CD14-positive monocyte (primary cell): ENCODE measurements around the gene SCG5. TPM values are rescaled to one million over a fixed set of nuclear protein-coding genes. Genes with fewer than 3 reads are reported as not detected.

Source experiments
- DNase-seq, 3 donors: peaks; one replicate each; pipeline ENCODE4 v3.0.0-alpha.2; 2011 to 2022
- H2AFZ ChIP-seq: 2 replicates; pipeline ENCODE4 v1.6.0; 2012; ENCODE audit warnings: mild to moderate bottlenecking, low read depth, low read length, inconsistent platforms; ENCODE audit not compliant: insufficient read depth, poor library complexity, severe bottlenecking
- H3K27ac ChIP-seq, 2 donors: 1 replicate in 1 of 2; 2 replicates in 1 of 2; pipeline ENCODE4 v1.5.1; 2012 to 2013; ENCODE audit warnings: low read length in 2 of 2, control low read depth in 1 of 2, inconsistent platforms in 1 of 2, low read depth in 1 of 2, mild to moderate bottlenecking in 1 of 2
- H3K27me3 ChIP-seq, 2 donors: one replicate each; pipeline versions ENCODE4 v1.6.0 to v1.6.1; 2011 to 2013; ENCODE audit warnings: low read length in 2 of 2; ENCODE audit not compliant: control insufficient read depth in 2 of 2, insufficient read depth in 2 of 2
- H3K36me3 ChIP-seq, 2 donors: replicated peaks in 1 of 2; 1 replicate in 1 of 2; 2 replicates in 1 of 2; pipeline versions ENCODE4 v1.5.1 to v1.6.1; 2012 to 2013; ENCODE audit warnings: low read length in 2 of 2, control low read depth in 1 of 2, inconsistent platforms in 1 of 2, mild to moderate bottlenecking in 1 of 2; ENCODE audit not compliant: insufficient read depth in 2 of 2, control insufficient read depth in 1 of 2
- H3K4me1 ChIP-seq, 2 donors: 1 replicate in 1 of 2; 2 replicates in 1 of 2; pipeline versions ENCODE4 v1.5.1 to v1.6.1; 2012 to 2013; ENCODE audit warnings: low read length in 2 of 2, control low read depth in 1 of 2, inconsistent platforms in 1 of 2, mild to moderate bottlenecking in 1 of 2, moderate library complexity in 1 of 2; ENCODE audit not compliant: insufficient read depth in 2 of 2, control insufficient read depth in 1 of 2
- H3K4me2 ChIP-seq: replicated peaks from 2 replicates; pipeline ENCODE3; 2012; ENCODE audit warnings: low read length, moderate library complexity, mild to moderate bottlenecking; ENCODE audit not compliant: poor library complexity, severe bottlenecking; ENCODE audit errors: extremely low read depth
- H3K4me3 ChIP-seq, 3 experiments: fragments of 200-600 bp in 1 of 3; sonication (generic) in 1 of 3; replicated peaks in 1 of 3; 1 replicate in 2 of 3; 2 replicates in 1 of 3; pipeline ENCODE4 v1.5.1; 2011 to 2013; ENCODE audit warnings: low read length in 3 of 3, mild to moderate bottlenecking in 3 of 3, control low read depth in 2 of 3, low read depth in 2 of 3, inconsistent platforms in 1 of 3, moderate library complexity in 1 of 3
- H3K79me2 ChIP-seq: 2 replicates; pipeline ENCODE4 v1.6.0; 2012; ENCODE audit warnings: mild to moderate bottlenecking, control low read depth, inconsistent platforms, low read length, moderate library complexity; ENCODE audit not compliant: insufficient read depth
- H3K9ac ChIP-seq: 2 replicates; pipeline ENCODE4 v1.6.0; 2017; ENCODE audit warnings: low read length, mild to moderate bottlenecking; ENCODE audit not compliant: insufficient read depth, poor library complexity, severe bottlenecking
- H3K9me3 ChIP-seq, 2 donors: replicated peaks in 1 of 2; 1 replicate in 1 of 2; 2 replicates in 1 of 2; pipeline versions ENCODE4 v1.5.1 to v1.6.1; 2012 to 2013; ENCODE audit warnings: low read length in 2 of 2, control low read depth in 1 of 2; ENCODE audit not compliant: control insufficient read depth in 1 of 2, insufficient read depth in 1 of 2
- H4K20me1 ChIP-seq: 2 replicates; pipeline ENCODE4 v1.6.0; 2012; ENCODE audit warnings: mild to moderate bottlenecking, low read length, control low read depth, moderate library complexity; ENCODE audit not compliant: insufficient read depth
- H3K27ac Mint-ChIP-seq, 7 donors: one replicate each; pipeline ENCODE4 v1.8.0; 2020; ENCODE audit warnings: mild to moderate bottlenecking in 7 of 7, mixed read lengths in 7 of 7, moderate library complexity in 6 of 7, inconsistent platforms in 2 of 7
- H3K27me3 Mint-ChIP-seq, 3 donors: one replicate each; pipeline ENCODE4 v1.8.0; 2021 to 2022; ENCODE audit warnings: low read depth in 3 of 3, mild to moderate bottlenecking in 3 of 3, mixed read lengths in 3 of 3, moderate library complexity in 3 of 3, inconsistent platforms in 1 of 3
- H3K36me3 Mint-ChIP-seq, 2 donors: one replicate each; pipeline ENCODE4 v1.8.0; 2020; ENCODE audit warnings: mixed read lengths in 2 of 2, inconsistent platforms in 1 of 2, mild to moderate bottlenecking in 1 of 2
- H3K4me1 Mint-ChIP-seq: one replicate; pipeline ENCODE4 v1.8.0; 2020; ENCODE audit warnings: mild to moderate bottlenecking, mixed read lengths
- H3K4me3 Mint-ChIP-seq, 2 donors: one replicate each; pipeline ENCODE4 v1.8.0; 2020; ENCODE audit warnings: mild to moderate bottlenecking in 2 of 2, mixed read lengths in 2 of 2, moderate library complexity in 1 of 2
- H3K9me3 Mint-ChIP-seq, 7 donors: one replicate each; pipeline ENCODE4 v1.8.0; 2020 to 2022; ENCODE audit warnings: mixed read lengths in 7 of 7, mild to moderate bottlenecking in 6 of 7, moderate library complexity in 6 of 7, inconsistent platforms in 2 of 7
- CTCF ChIP-seq: fragments of 200-600 bp; IDR thresholded peaks from one replicate; pipeline ENCODE4 v1.8.0; 2022; ENCODE audit warnings: antibody characterized with exemption, mild to moderate bottlenecking
- WGBS: methylation state at CpG from one replicate; pipeline ENCODE4 v1.1.5; 2013; ENCODE audit warnings: missing lambda C conversion rate; ENCODE audit not compliant: insufficient coverage; 5-methylcytosine and 5-hydroxymethylcytosine counted together
- intact Hi-C, 2 donors: fragments of 100-400 bp; cut with micrococcal nuclease; formaldehyde crosslinking; loops; one replicate each; pipeline versions ENCODE4 v1.15.0 to v1.15.1; 2023
- polyA plus RNA-seq, 3 donors: library from polyadenylated mRNA; depleted of rRNA in 1 of 3; unstranded in 2 of 3; stranded (reverse) in 1 of 3; fragments of 300-500 nt in 2 of 3; fragments of >200 nt in 1 of 3; fragmentation: Illumina TruSeq in 2 of 3; gene quantifications; 1 replicate in 2 of 3; 2 replicates in 1 of 3; pipeline ENCODE4 v1.2.3, GENCODE V29; 2012 to 2021

Gene SCG5
- polyA plus RNA-seq, 3 donors: not detected

GRCh38 chr15:32637704-32638103 is 3.8 kb upstream of the SCG5 start:
- H3K36me3 Mint-ChIP-seq: peaks cover 62 to 71% of the 10 kb centered on the region in 2 donors
- TF ChIP-seq CTCF: no peak
- peaks cover 13% of the 10 kb centered on the region for H3K79me2 ChIP-seq
- H3K9me3 ChIP-seq: no peaks in the 10 kb centered on the region
- H3K4me2 ChIP-seq: no peak overlapping the region
- H3K27me3 ChIP-seq: peaks cover 0 to 3% of the 10 kb centered on the region in 2 donors
- no peak overlapping the region for H3K9ac ChIP-seq
- no CpG with 5 or more reads among the region's 1 CpG for WGBS
- intact Hi-C loops: no loop called here
- H3K9me3 Mint-ChIP-seq: no peaks in the 10 kb centered on the region
- DNase-seq: no peak
- H3K4me1 ChIP-seq: no peaks in the 10 kb centered on the region
- no peaks in the 10 kb centered on the region for H4K20me1 ChIP-seq
- peaks cover 46 to 80% of the 10 kb centered on the region in 2 donors for H3K36me3 ChIP-seq
- H3K4me1 Mint-ChIP-seq: peaks cover 7% of the 10 kb centered on the region
- no peak overlapping the region for H2AFZ ChIP-seq
- H3K4me3 ChIP-seq: no peak overlapping the region
- H3K27ac Mint-ChIP-seq: peak overlapping the region in 1 of 7 donors; percentile 53
- no peak overlapping the region for H3K27ac ChIP-seq
- no peak overlapping the region for H3K4me3 Mint-ChIP-seq
- H3K27me3 Mint-ChIP-seq: peaks cover 7 to 12% (median 10%) of the 10 kb centered on the region in 3 donors

GRCh38 chr15:32642667-32643435 is 1.3 kb downstream of the SCG5 start:
- no peaks in the 10 kb centered on the region for H3K4me1 ChIP-seq
- Mint-ChIP-seq H3K4me1 (peaks cover 7% of the 10 kb centered on the region), H3K36me3 (peaks cover 43% of the 10 kb centered on the region in 2 donors), H3K27me3 (peaks cover 7 to 12% (median 10%) of the 10 kb centered on the region in 3 donors), H3K9me3 (no peaks in the 10 kb centered on the region), H3K4me3 (no peak overlapping the region), H3K27ac (no peak overlapping the region)
- peaks cover 7% of the 10 kb centered on the region for H3K79me2 ChIP-seq
- H3K27ac ChIP-seq: no peak overlapping the region
- H3K27me3 ChIP-seq: peaks cover 0 to 3% of the 10 kb centered on the region in 2 donors
- H2AFZ ChIP-seq: no peak overlapping the region
- no peak for TF ChIP-seq CTCF
- no peak overlapping the region for H3K4me3 ChIP-seq
- peaks cover 9 to 53% of the 10 kb centered on the region in 2 donors for H3K36me3 ChIP-seq
- DNase-seq: no peak
- no peak overlapping the region for H3K9ac ChIP-seq
- H4K20me1 ChIP-seq: no peaks in the 10 kb centered on the region
- no peak overlapping the region for H3K4me2 ChIP-seq
- 89% methylated on average over 3 of the region's 5 CpGs for WGBS
- H3K9me3 ChIP-seq: no peaks in the 10 kb centered on the region
- intact Hi-C loops: loop anchor here in 1 of 2 donors (10.0 kb wide), 1 partner anchor 62 kb away; no protein-coding TSS in a partner anchor
